Kasumi-1 (cell line): ENCODE data around the gene THOC3.
"Not testable (repeated sequence)": the region's sequence is repeated elsewhere in the genome, so short reads cannot be mapped to it uniquely, and the experiment has no call there.

ENCODE experiments used
- DNase-seq, 2 experiments: peaks; one replicate each; lab custom pipeline; 2025; lab: John Stamatoyannopoulos, UW

Gene THOC3

GRCh38 chr5:175967471-175968372 lies at the start of gene THOC3:
Gene THOC3 (minus strand): TSS chr5:175968315. CDS start chr5:175968208, 107 bp downstream.
- DNase-seq = not testable (repeated sequence)

DNA sequence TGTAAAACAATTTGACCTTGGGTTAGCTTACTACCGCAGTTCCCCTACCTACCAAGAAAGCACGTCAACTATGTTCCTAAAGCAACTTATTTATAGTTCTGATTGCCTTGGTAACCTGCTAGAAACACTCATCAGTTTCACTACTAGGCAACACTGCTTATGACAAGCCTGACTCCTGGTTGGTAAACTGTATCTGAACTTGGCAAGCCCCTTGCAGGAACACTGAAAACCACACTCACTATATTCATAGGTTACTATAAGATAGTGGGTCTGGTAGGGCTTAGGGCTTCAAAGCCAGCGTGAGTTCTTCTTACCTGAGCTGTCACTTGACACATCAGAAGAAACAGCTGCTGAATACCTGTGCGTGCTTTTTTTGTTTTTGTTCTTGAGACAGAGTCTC lies 49.2 kb upstream of the THOC3 start:
- DNase-seq = not testable (repeated sequence)

- DNase-seq = not testable (repeated sequence)
These were observed 46.2 kb upstream of the THOC3 start for GRCh38 chr5:176014360-176014759.

GRCh38 chr5:176011088-176011487 lies 43.0 kb upstream of the THOC3 start:
- not testable (repeated sequence) for DNase-seq

GRCh38 chr5:176010202-176010601 lies 42.1 kb upstream of the THOC3 start:
- not testable (repeated sequence) for DNase-seq

- not testable (repeated sequence) for DNase-seq
These were observed 39.1 kb upstream of the THOC3 start for GRCh38 chr5:176007220-176007619.

DNA sequence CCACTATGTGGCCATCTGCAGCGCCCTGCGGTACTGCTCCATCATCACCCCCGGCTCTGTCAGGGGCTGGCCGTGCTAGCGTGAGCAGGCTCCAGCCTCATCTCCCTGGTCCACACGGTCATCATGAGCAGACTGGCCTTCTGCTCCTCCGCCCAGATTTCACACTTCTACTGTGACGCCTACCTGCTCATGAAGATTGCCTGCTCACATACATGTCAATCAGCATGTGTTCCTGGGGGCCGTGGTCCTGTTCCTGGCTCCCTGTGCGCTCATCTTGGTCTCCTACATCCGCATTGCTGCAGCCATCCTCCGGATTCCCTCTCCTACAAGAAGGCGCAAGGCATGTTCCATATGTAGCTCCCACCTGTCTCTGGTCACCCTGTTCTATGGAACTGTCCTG lies 38.7 kb upstream of the THOC3 start:
- not testable (repeated sequence) for DNase-seq

DNA sequence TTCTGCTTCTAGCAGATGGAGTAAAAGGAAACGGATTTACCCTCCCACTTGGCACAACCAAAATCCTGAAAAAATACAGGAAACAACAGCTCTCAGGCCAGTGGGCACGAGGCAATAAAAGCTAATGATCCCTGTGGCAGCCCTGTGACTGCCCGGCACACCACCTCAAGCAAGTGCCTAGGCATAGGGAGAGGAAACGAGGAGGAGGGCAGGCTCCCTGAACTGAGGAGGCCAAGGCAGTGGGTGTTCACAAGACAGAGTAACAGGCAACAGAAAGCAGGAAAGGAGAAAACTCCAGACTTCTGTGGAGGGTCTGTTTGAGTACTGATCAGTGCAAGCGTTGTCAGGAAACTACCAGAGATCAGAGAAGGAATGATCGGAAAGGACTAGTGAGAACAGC lies 29.9 kb upstream of the THOC3 start:
- DNase-seq = not testable (repeated sequence)

GRCh38 chr5:175997495-175997894 lies 29.4 kb upstream of the THOC3 start:
- DNase-seq = not testable (repeated sequence)

- not testable (repeated sequence) for DNase-seq
These were observed 28.7 kb upstream of the THOC3 start for GRCh38 chr5:175996791-175997190.

DNA sequence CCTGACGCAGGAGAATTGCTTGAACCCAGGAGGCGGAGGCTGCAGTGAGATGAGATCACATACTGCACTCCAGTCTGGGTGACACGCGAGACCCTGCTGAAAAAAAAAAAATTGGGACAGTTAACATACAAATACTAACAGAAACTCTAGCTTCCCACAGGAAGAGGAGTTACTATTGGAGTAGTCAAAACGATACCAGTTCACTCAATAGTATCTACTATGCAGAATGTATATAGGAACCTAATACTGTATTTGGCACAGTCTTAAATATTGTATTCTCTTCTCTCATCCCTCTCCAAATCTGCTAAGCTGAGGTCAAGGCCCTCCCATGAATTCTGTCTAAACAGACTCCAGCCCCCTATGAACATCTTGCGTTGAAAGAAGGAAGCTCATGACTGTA lies 27.4 kb upstream of the THOC3 start:
- DNase-seq = not testable (repeated sequence)

DNA sequence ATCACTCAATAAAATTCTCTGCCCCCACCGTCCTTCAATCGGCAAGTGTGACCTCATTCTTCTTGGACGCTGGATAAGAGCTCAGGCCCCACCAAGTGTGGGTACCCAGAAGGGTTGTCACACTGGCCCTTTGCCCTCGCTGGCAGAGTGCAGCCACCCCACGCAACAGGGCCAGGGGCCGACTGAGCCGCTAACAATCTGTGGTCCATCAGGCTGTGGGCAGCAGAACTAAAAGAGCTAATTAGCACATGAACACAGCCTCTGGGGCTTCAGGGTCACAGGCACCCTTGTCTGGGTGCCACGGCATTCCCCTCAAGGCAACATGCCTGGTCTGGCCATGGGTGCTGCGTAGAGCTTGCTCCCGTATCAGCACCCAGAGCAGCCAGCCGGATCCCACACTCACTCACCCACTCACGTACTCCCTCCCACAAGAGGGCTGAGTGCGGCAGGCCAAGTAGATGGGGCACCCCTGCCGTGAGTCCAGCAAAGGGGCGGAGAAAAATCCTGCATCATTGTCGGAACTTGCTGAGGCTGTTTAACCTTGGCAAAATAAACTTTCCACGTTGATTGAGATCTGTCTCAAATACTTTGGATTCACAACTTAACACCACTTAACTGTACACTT lies 11.4 kb upstream of the THOC3 start:
- not testable (repeated sequence) for DNase-seq

GRCh38 chr5:175968381-175968780 lies 266 bp upstream of the THOC3 start:
- DNase-seq = not testable (repeated sequence)

DNA sequence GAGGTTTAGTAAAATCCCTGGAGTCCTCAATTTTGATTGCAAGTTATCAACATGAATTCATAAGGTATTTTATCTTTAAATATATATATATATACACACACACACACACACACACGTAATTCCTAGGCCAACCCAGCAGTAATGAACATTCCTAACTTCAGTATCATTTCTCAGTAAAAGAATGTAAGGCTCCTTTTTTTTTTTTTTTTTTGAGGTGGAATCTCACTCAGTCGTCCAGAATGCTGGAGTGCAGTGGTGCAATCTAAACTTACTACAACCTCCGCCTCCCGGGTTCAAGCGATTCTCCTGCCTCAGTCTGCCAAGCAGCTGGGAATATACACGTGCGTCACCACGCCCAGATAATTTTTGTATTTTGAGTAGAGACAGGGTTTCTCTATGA lies 5.8 kb downstream of the THOC3 start:
- not testable (repeated sequence) for DNase-seq

DNA sequence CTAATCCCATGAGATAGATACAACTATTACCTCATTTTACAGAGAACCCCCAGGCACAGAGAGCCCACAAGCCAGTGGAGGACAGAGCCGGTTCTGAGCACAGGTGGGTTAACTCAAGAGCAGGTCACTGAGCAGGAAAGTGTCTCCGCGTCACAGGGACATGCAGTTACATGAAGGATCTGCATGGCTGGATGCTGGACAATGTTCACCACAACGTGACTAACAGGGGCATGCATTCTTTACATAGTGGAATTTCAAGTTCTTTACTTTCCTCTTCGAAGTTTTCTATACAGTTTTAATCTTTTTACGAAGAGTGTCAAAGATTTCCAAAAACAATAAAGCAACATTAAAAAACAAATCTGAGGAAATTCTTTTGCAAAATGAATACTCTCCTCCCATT lies 7.9 kb downstream of the THOC3 start:
- DNase-seq = not testable (repeated sequence)

GRCh38 chr5:175958515-175958914 lies 9.6 kb downstream of the THOC3 start:
- not testable (repeated sequence) for DNase-seq

GRCh38 chr5:175954107-175954506 lies 14.0 kb downstream of the THOC3 start:
- not testable (repeated sequence) for DNase-seq

DNA sequence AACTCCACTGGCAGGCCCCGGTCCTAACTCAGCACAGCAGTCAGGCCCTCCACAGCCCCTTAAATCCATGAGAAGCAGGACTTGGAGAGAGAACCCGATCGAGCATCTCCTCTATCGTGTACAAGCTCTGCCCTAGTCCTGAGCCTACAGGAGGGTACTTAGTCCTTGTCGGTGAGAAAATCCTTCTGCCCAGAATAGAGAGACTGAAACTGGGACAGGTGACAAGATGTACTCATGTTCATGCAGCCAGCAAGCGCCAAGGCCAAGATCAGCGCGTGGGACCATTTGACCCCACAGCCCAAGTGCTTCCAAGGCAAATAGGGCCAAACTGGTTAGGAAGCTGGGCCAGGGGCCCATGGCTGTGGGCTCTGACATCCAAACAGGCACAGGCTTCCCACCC lies 15.3 kb downstream of the THOC3 start:
- DNase-seq = not testable (repeated sequence)

DNA sequence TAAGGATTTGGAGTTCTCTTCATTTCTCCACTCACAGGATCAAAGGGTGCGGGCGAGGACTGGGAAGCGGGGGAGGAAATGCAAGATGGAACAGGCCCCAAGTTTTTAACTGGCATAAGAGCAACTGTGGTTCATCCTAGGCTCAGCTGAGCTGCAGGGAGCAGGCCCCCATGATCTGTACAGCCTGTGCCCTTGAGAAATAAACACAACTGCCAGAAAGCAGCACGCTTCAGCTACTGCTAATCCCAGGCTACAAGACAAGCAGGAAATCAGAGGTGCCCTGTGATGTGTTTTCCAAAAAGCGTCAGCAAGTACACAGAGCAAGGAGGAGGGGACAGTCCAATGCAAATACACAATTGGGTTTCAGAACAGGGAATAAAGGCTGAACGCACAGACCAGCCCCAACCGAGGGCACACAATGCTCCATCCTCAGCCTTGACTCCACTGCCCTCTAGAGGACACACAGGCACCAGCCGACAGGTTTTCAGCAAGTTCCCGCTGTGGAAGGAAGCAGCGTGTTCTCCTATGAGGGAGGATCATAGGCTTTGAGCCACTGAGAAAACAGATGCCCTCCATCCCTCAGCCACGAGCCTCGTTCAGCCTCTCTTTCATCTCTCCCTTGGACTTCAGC lies 16.7 kb downstream of the THOC3 start:
- DNase-seq = not testable (repeated sequence)

DNA sequence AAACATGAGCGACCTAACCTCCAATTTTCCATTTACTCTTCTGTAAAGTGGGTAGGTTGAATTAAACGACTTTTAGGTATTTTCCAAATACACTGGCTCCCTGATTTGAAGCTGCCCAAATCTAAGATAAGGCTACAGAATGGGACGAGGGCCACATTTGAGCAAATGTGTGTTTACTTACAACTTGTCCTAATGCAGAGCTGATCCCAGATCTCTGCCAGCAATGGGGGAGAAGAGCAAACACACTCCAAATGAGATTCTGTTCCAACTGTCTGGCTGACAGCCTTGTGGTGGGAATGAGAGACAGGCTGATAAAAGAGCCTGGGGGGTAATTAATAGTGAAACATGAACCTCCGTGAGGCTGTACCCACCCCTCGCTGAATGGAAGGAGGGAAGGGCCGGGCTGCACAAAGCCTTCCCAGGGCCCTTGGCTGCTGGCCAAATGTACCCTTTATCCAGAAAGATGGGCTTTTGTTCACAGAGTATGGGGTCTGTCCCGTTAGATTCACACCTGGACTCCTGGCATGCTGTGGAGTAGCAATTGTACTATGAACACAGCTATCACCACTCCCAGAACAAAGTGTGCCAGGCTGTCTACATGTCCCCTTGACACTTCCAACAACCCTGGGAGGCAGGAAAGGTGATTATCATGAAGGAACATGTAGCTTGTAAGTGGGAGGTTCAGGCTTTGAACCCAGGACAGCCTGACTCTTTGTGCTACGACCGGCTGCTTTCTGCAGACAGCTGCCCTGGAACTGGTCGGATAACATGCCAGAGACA lies 19.6 kb downstream of the THOC3 start:
- not testable (repeated sequence) for DNase-seq

DNA sequence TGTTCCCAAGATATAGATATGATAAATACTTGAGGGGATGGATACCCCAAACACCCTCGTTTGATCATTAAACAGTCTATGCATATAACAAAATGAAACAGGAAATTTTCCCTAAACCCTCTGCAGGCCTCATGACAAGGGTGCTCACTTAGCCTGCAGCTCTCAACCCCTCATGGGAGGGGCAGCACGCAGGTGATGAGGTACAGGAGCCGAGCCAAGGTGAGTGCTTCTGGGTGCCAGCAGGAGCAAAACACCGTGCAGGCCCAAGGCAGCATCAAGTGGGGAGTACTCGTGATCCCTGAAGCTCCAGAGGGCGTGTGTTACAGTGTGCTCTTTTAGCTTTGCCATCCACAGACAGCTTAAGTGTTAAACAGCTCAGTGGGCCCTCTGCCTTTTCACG lies 24.9 kb downstream of the THOC3 start:
- DNase-seq = not testable (repeated sequence)

DNA sequence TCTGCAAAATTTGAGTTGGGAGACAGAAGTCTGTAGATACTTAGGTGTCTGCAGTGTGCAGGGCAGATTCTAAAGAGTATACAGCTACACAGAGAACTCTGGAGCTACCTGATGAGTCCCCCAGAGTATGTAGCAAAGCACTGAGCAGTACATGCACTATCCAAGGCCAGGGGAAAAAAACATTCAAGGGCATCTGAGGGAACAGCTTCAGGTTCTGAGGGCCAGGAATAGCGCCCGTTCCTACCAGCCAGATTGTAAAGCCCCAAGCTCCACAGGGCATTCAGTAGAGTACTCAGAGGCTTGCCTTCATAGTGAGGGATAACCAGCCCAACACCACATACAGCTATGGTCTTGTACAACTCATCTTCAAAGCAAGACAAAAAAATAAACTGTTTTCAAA lies 27.5 kb downstream of the THOC3 start:
- not testable (repeated sequence) for DNase-seq
